Measurements from ENCODE around the gene ITIH6.
"Not testable (repeated sequence)": the region's sequence is repeated elsewhere in the genome, so short reads cannot be mapped to it uniquely, and the experiment has no call there.

The ITIH6 gene

DNA sequence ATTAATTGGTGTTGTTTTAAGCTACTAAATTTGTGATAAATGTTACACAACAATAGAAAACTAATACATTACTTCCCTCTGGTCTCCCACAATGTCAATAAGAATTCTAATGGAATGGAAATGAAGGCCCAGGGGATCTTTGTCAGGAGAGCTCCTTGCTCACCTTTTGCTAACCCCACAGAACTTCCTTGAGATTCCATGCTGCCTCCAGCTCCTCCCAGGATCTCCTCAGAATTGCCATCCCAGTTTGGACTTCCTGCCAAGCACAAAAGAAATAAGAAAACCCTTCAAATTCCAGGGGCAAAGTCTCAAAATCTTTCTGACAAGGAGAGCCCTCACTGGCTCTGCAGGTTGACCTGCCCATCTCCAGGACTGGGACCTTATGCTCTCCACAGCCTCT, 43.2 kb downstream of the ITIH6 start:
- no peaks in the 10 kb centered on the region for H3K27me3 ChIP-seq (ENCODE audit: control insufficient read depth, insufficient read depth, low read length)
- no peak overlapping the region for H3K9ac ChIP-seq (ENCODE audit: low read depth, low read length)
- no peaks in the 10 kb centered on the region for H3K4me1 ChIP-seq (ENCODE audit: control insufficient read depth, insufficient read depth, low read length)
- peaks cover 2% of the 10 kb centered on the region for H3K9me3 ChIP-seq (ENCODE audit: control insufficient read depth, insufficient read depth, low read length)
- no peaks in the 10 kb centered on the region for H3K36me3 ChIP-seq (ENCODE audit: control insufficient read depth, insufficient read depth, low read length)
- no peak overlapping the region for H3K4me3 ChIP-seq (ENCODE audit: low read depth, low read length)

DNA sequence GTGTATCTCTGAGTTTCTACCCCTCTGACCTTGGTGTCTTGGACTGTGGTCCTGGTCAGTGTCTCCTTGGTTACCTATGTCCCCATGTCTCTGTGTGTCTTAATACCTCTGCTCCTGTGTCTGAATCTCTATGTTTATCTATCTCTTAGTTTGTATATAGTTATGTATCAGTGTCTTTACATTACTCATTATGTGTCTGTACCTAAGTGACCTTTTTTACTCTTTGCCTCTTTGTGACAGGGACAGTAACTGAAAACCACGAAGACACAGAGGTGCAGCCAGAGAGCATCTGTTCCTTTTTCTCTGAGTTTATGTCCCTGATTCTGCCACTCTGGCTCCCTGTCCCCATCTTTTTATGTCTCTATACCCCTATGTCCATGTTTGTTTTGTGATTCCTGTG, 49.4 kb downstream of the ITIH6 start:
- H3K4me1 ChIP-seq (ENCODE audit: control insufficient read depth, insufficient read depth, low read length): no peaks in the 10 kb centered on the region
- H3K9ac ChIP-seq (ENCODE audit: low read depth, low read length): no peak overlapping the region
- no peaks in the 10 kb centered on the region for H3K36me3 ChIP-seq (ENCODE audit: control insufficient read depth, insufficient read depth, low read length)
- no peaks in the 10 kb centered on the region for H3K27me3 ChIP-seq (ENCODE audit: control insufficient read depth, insufficient read depth, low read length)
- no peak overlapping the region for H3K4me3 ChIP-seq (ENCODE audit: low read depth, low read length)
- no peaks in the 10 kb centered on the region for H3K9me3 ChIP-seq (ENCODE audit: control insufficient read depth, insufficient read depth, low read length)

DNA sequence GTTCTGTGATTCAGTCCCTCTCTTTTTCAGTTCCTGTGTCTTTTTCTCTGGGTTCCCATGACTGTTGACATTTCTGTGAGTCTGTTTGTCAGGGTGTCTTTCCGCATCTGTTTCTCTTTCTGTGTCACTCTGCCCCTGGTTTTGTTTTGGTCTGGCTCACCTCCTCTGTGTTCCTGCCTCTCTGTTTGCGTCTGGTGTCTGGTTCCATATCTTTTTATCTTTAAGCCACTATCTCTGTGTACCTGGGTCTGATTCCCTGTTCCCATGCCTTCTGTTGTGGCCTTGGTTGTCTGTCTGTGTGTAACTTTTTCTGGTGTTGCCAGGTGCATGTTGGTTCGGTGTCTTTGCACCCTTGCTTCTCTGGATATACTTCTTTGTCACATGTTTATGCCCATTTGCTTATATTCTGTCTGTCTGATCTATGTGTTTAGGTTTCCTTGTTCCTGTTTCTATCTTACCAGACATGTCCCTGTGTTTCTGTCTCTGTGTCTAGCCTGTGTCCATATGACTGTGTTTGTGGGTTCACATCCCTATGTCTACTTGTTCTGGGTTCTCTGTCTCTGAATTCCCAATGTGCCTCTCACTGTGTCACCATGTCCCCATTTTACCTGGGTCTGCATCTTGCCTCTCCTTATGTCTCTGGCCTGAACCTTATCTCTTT, 50.2 kb downstream of the ITIH6 start:
- Histone ChIP-seq H3K9me3 (ENCODE audit: control insufficient read depth, insufficient read depth, low read length) (no peaks in the 10 kb centered on the region), H3K4me3 (ENCODE audit: low read depth, low read length) (no peak overlapping the region), H3K36me3 (ENCODE audit: control insufficient read depth, insufficient read depth, low read length) (no peaks in the 10 kb centered on the region), H3K27me3 (ENCODE audit: control insufficient read depth, insufficient read depth, low read length) (no peaks in the 10 kb centered on the region), H3K9ac (ENCODE audit: low read depth, low read length) (no peak overlapping the region), H3K4me1 (ENCODE audit: control insufficient read depth, insufficient read depth, low read length) (no peaks in the 10 kb centered on the region)

DNA sequence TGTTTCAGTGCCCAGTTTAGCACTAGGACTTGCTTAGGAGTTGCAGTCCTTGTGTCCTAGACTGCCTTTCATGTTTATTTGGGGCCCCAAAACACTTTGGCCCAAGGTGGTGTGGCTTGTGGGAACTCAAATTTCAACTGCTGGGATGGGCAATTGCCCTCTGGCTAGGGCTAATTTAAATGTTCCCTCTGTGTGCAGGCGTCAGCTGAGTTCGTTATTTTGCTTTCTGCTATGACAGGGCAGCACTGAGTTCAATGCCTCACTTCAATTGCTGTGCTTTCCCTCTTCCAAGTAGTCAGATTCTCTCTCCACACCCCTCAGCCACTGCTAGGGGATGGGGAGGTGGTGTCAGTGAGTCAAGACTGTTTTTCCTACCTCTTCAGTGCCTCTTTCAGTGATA, 51.1 kb downstream of the ITIH6 start:
- no peak overlapping the region for H3K4me3 ChIP-seq (ENCODE audit: low read depth, low read length)
- no peaks in the 10 kb centered on the region for H3K9me3 ChIP-seq (ENCODE audit: control insufficient read depth, insufficient read depth, low read length)
- H3K36me3 ChIP-seq (ENCODE audit: control insufficient read depth, insufficient read depth, low read length): no peaks in the 10 kb centered on the region
- no peaks in the 10 kb centered on the region for H3K27me3 ChIP-seq (ENCODE audit: control insufficient read depth, insufficient read depth, low read length)
- no peaks in the 10 kb centered on the region for H3K4me1 ChIP-seq (ENCODE audit: control insufficient read depth, insufficient read depth, low read length)
- no peak overlapping the region for H3K9ac ChIP-seq (ENCODE audit: low read depth, low read length)

DNA sequence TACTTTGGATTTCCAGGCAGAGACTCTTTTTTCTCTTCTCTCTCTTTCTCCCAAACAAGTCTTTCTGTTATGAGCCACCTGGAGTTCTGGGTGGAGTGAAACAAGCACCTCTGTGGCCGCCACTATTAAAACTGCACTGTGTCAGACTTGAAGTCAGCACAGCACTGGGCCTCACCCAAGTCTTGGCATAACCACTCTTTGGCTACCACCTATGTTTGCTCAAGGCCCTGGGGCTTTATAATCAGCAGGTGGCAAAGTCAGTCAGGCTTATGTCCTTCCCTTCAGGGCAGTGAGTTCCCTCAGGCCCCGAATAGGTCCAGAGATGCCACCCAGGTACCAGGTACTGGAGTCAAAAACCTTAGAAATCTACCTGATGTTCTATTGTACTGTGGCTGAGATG, 52.4 kb downstream of the ITIH6 start:
- no peak overlapping the region for H3K4me3 ChIP-seq (ENCODE audit: low read depth, low read length)
- H3K9ac ChIP-seq (ENCODE audit: low read depth, low read length): no peak overlapping the region
- no peaks in the 10 kb centered on the region for H3K4me1 ChIP-seq (ENCODE audit: control insufficient read depth, insufficient read depth, low read length)
- no peaks in the 10 kb centered on the region for H3K27me3 ChIP-seq (ENCODE audit: control insufficient read depth, insufficient read depth, low read length)
- H3K9me3 ChIP-seq (ENCODE audit: control insufficient read depth, insufficient read depth, low read length): no peaks in the 10 kb centered on the region
- no peaks in the 10 kb centered on the region for H3K36me3 ChIP-seq (ENCODE audit: control insufficient read depth, insufficient read depth, low read length)

DNA sequence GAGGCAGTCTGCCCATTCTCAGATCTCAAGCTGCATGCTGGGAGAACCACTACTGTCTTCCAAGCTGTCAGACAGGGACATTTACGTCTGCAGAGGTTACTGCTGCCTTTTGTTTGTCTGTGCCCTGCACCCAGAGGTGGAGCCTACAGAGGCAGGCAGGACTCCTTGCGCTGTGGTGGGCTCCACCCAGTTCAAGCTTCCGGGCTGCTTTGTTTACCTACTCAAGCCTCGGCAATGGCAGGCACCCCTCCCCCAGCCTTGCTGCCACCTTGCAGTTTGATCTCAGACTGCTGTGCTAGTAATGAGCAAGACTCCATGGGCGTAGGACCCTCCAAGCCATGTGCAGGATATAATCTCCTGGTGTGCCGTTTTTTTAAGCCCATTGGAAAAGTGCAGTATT, 59.5 kb downstream of the ITIH6 start:
- not testable (repeated sequence) for H3K9ac ChIP-seq (ENCODE audit: low read depth, low read length); H3K36me3 ChIP-seq (ENCODE audit: control insufficient read depth, insufficient read depth, low read length); H3K9me3 ChIP-seq (ENCODE audit: control insufficient read depth, insufficient read depth, low read length)

DNA sequence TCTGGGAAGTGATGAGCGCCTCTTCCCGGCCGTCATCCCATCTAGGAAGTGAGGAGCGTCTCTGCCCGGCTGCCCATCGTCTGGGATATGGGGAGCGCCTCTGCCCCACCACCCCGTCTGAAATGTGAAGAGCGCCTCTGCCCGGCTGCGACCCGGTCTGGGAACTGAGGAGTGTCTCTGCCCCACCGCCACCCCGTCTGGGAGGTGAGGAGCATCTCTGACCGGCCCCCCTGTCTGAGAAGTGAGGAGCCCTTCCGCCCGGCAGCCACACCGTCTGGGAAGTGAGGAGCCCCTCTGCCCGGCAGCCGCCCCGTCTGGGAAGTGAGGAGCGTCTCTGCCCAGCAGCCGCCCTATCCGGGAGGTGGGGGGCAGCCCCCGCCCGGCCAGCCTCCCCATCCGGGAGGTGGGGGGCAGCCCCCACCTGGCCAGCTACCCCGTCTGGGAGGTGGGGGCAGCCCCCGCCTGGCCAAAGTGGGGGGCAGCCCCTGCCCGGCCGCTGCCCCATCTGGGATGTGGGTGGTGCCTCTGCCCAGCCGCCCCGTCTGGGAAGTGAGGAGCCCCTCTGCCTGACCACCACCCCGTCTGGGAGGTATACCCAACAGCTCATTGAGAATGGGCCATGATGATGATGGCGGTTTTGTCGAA, 61.6 kb downstream of the ITIH6 start:
- H3K4me1 ChIP-seq (ENCODE audit: control insufficient read depth, insufficient read depth, low read length); H3K9me3 ChIP-seq (ENCODE audit: control insufficient read depth, insufficient read depth, low read length); H3K9ac ChIP-seq (ENCODE audit: low read depth, low read length); H3K4me3 ChIP-seq (ENCODE audit: low read depth, low read length); H3K27me3 ChIP-seq (ENCODE audit: control insufficient read depth, insufficient read depth, low read length); H3K36me3 ChIP-seq (ENCODE audit: control insufficient read depth, insufficient read depth, low read length): not testable (repeated sequence)

More for the DNA sequence above, 59.5 kb downstream of the ITIH6 start:
- H3K4me1 ChIP-seq (ENCODE audit: control insufficient read depth, insufficient read depth, low read length); H3K27me3 ChIP-seq (ENCODE audit: control insufficient read depth, insufficient read depth, low read length); H3K4me3 ChIP-seq (ENCODE audit: low read depth, low read length): not testable (repeated sequence)

DNA sequence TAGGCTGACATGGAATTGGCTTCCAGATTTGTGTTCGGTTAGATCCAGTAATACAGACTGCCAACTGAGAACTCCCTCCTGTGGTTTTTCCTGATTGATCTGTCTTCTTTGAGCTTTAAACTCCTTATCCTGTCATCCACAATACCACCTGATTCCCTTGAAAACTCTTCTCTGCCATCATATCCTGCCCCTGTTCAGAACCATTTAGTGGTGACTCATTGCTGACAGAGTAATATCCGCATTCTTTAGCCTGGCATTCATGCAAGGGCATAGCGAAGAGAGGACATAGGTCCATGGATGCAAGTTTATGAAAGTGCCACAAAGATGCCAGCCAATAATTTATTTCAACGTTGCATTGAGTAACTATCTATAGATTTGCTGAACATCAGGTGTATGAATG, 76.6 kb downstream of the ITIH6 start:
- no peaks in the 10 kb centered on the region for H3K36me3 ChIP-seq (ENCODE audit: control insufficient read depth, insufficient read depth, low read length)
- H3K9ac ChIP-seq (ENCODE audit: low read depth, low read length): no peak overlapping the region
- no peaks in the 10 kb centered on the region for H3K4me1 ChIP-seq (ENCODE audit: control insufficient read depth, insufficient read depth, low read length)
- H3K27me3 ChIP-seq (ENCODE audit: control insufficient read depth, insufficient read depth, low read length): no peaks in the 10 kb centered on the region
- H3K4me3 ChIP-seq (ENCODE audit: low read depth, low read length): no peak overlapping the region
- no peaks in the 10 kb centered on the region for H3K9me3 ChIP-seq (ENCODE audit: control insufficient read depth, insufficient read depth, low read length)

DNA sequence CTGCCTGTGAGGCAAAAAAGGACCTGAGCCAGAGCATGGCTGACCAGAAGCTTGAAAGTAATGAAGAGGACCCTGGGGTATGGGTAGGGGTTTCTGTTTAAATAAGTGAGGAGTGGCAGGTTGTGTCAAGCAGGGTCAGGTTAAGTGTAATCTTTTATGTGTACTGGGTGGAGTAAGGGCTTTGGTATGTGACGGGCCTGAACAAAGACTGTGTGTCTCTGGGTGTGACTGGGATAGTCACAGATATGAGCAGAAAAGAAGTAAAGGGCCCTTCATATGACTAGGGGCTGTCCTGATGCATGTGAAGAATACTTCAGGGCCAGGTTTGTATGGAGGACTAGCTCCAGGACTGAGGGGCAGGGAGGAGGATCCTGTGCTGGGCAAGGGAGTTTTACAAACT, 82.4 kb downstream of the ITIH6 start:
- Histone ChIP-seq H3K4me3 (ENCODE audit: low read depth, low read length) (no peak overlapping the region), H3K36me3 (ENCODE audit: control insufficient read depth, insufficient read depth, low read length) (no peaks in the 10 kb centered on the region), H3K27me3 (ENCODE audit: control insufficient read depth, insufficient read depth, low read length) (no peaks in the 10 kb centered on the region), H3K9me3 (ENCODE audit: control insufficient read depth, insufficient read depth, low read length) (no peaks in the 10 kb centered on the region), H3K9ac (ENCODE audit: low read depth, low read length) (no peak overlapping the region), H3K4me1 (ENCODE audit: control insufficient read depth, insufficient read depth, low read length) (no peaks in the 10 kb centered on the region)

DNA sequence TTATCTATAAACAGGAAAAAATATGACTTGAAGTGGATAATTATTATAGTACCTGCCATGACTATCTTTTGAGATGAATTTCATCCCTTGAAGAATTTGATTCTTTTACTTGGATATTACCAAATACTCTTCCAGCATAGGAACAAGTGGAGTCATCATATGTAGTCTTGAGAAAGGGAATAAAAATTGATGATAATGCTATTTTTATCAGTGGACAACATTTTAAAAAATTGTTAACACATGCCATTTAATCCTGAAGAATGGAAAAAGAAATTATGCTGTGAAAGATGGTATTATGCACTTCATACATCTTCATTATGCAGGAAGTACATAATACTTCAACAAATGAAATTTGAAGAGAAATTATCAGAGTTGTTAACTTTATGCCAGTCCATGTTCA, 83.6 kb downstream of the ITIH6 start:
- H3K36me3 ChIP-seq (ENCODE audit: control insufficient read depth, insufficient read depth, low read length): no peaks in the 10 kb centered on the region
- H3K4me1 ChIP-seq (ENCODE audit: control insufficient read depth, insufficient read depth, low read length): no peaks in the 10 kb centered on the region
- no peaks in the 10 kb centered on the region for H3K9me3 ChIP-seq (ENCODE audit: control insufficient read depth, insufficient read depth, low read length)
- no peak overlapping the region for H3K9ac ChIP-seq (ENCODE audit: low read depth, low read length)
- no peaks in the 10 kb centered on the region for H3K27me3 ChIP-seq (ENCODE audit: control insufficient read depth, insufficient read depth, low read length)
- H3K4me3 ChIP-seq (ENCODE audit: low read depth, low read length): no peak overlapping the region

DNA sequence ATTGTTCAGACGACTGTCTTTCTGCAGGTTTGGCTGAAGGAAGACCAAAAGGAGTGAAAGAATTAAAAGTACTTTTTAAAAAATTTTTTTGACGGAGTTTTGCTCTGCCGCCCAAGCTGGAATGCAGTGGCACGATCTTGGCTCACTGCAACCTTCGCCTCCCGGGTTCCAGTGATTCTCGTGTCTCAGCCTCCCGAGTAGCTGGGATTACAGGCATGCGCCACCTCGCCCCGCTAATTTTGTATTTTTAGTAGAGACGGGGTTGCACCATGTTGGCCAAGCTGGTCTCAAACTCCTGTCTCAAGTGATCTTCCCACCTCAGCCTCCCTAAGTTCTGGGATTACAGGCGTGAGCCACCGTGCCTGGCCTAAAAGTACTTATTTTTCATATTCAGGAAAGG, 86.3 kb downstream of the ITIH6 start:
- Histone ChIP-seq H3K36me3 (ENCODE audit: control insufficient read depth, insufficient read depth, low read length) (no peaks in the 10 kb centered on the region), H3K27me3 (ENCODE audit: control insufficient read depth, insufficient read depth, low read length) (no peaks in the 10 kb centered on the region), H3K4me3 (ENCODE audit: low read depth, low read length) (no peak overlapping the region), H3K4me1 (ENCODE audit: control insufficient read depth, insufficient read depth, low read length) (no peaks in the 10 kb centered on the region), H3K9ac (ENCODE audit: low read depth, low read length) (no peak overlapping the region), H3K9me3 (ENCODE audit: control insufficient read depth, insufficient read depth, low read length) (no peaks in the 10 kb centered on the region)

DNA sequence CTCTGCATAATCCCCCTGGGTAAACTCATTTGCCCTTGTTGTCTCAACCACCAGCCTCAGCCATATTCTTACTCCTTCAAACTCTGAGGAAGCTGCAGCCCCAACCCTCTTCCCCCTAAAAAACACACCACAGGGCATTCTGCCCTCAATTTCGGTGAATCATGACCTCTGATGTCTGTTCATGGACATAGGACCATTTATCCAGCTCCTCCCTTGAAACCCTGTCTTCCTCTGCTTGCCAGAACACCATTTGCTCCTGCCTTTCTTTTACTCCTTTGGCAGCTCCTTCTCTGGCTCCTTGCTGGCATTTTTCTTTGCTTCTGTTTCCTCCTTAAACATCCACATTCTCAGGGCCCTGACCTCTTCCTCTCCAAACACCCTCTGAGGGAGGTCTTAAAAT, 87.1 kb downstream of the ITIH6 start:
- Histone ChIP-seq H3K27me3 (ENCODE audit: control insufficient read depth, insufficient read depth, low read length) (no peaks in the 10 kb centered on the region), H3K4me3 (ENCODE audit: low read depth, low read length) (no peak overlapping the region), H3K9me3 (ENCODE audit: control insufficient read depth, insufficient read depth, low read length) (no peaks in the 10 kb centered on the region), H3K4me1 (ENCODE audit: control insufficient read depth, insufficient read depth, low read length) (no peaks in the 10 kb centered on the region), H3K36me3 (ENCODE audit: control insufficient read depth, insufficient read depth, low read length) (no peaks in the 10 kb centered on the region), H3K9ac (ENCODE audit: low read depth, low read length) (no peak overlapping the region)

Measured in iPS-15b (cell line).